Duodenal mucosa (tissue), 2 donors: Measurements from ENCODE around the gene SPTBN2.
"Not testable (repeated sequence)": the region's sequence is repeated elsewhere in the genome, so short reads cannot be mapped to it uniquely, and the experiment has no call there.

Source experiments
- H3K27ac ChIP-seq: one replicate; pipeline ENCODE4 v1.7.0; 2013; ENCODE audit warnings: low read depth, low read length
- H3K27me3 ChIP-seq, 2 donors: one replicate each; pipeline ENCODE4 v1.7.0; 2013; ENCODE audit warnings: low read length in 2 of 2, control low read depth in 1 of 2; ENCODE audit not compliant: insufficient read depth in 2 of 2, control insufficient read depth in 1 of 2
- H3K36me3 ChIP-seq, 2 donors: one replicate each; pipeline ENCODE4 v1.7.0; 2013; ENCODE audit warnings: low read length in 2 of 2, control low read depth in 1 of 2; ENCODE audit not compliant: insufficient read depth in 2 of 2, control insufficient read depth in 1 of 2
- H3K4me1 ChIP-seq, 2 donors: one replicate each; pipeline ENCODE4 v1.7.0; 2013; ENCODE audit warnings: low read length in 2 of 2, control low read depth in 1 of 2; ENCODE audit not compliant: insufficient read depth in 2 of 2, control insufficient read depth in 1 of 2
- H3K4me3 ChIP-seq, 2 donors: one replicate each; pipeline ENCODE4 v1.7.0; 2013; ENCODE audit warnings: low read length in 2 of 2, low read depth in 1 of 2
- H3K9ac ChIP-seq, 2 donors: one replicate each; pipeline ENCODE4 v1.7.0; 2013; ENCODE audit warnings: low read length in 2 of 2, low read depth in 1 of 2
- H3K9me3 ChIP-seq, 2 donors: one replicate each; pipeline ENCODE4 v1.7.0; 2013; ENCODE audit warnings: low read length in 2 of 2, control low read depth in 1 of 2; ENCODE audit not compliant: control insufficient read depth in 1 of 2

The SPTBN2 gene

DNA sequence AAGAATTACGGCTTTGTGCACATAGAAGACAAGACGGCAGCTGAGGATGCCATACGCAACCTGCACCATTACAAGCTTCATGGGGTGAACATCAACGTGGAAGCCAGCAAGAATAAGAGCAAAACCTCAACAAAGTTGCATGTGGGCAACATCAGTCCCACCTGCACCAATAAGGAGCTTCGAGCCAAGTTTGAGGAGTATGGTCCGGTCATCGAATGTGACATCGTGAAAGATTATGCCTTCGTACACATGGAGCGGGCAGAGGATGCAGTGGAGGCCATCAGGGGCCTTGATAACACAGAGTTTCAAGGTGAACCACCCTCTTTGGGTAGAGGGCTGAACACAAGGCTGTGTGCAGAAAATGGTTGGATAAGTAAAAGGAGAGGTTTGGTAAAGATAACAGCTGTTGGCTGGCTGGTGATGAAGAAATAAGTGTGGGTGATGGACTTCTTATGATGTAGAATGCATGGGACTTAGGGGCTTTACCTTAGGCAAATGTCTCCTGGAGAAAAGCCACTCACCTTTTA, 89.1 kb downstream of the SPTBN2 start:
- Histone ChIP-seq H3K4me1 (peaks cover 61 to 64% of the 10 kb centered on the region in 2 donors), H3K36me3 (peaks cover 14 to 48% of the 10 kb centered on the region in 2 donors), H3K4me3 (peak overlapping the region; percentile 95 to 99), H3K9ac (peak overlapping the region in 1 of 2 donors; percentile 94)
- H3K27me3 ChIP-seq, H3K27ac ChIP-seq, H3K9me3 ChIP-seq: not testable (repeated sequence)

DNA sequence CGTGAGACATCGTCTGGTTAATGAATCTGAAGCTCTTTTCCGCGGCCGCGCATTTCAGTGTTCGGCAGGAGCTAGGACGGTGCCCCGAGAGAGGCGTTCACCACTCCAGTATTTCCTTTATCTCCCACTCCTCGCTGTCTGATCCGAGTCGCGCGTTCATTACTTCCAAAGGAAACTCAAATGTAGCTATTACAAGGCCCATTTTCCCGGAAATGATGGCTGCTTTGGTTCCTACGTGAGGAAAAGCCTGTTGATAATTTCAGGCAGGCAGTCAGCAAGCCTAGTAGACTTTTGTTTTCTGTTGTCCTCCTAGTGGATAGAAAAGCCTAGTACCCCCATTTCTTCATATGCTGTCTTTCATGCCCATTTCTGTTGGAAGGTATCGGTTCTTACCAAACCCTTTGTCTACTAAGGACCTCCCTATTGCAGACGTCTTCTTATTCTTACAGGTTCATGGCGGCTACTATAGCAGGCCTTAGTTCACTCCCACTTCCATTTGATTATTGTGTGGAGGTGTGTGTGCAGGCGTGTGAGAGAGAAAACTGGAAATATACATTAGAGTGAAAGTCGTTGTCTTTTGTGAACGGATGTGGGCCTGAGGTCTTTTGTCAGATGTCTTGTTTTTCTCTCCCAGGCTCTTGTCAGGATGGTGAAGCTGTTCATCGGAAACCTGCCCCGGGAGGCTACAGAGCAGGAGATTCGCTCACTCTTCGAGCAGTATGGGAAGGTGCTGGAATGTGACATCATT, 89.8 kb downstream of the SPTBN2 start:
- Histone ChIP-seq H3K4me1 (peaks cover 55 to 57% of the 10 kb centered on the region in 2 donors), H3K9me3 (no peaks in the 10 kb centered on the region), H3K9ac (peak overlapping the region; percentile 94 to 95), H3K27ac (peak overlapping the region; percentile 94), H3K36me3 (peaks cover 11 to 48% of the 10 kb centered on the region in 2 donors), H3K4me3 (peak overlapping the region; percentile 95 to 99), H3K27me3 (no peaks in the 10 kb centered on the region)

DNA sequence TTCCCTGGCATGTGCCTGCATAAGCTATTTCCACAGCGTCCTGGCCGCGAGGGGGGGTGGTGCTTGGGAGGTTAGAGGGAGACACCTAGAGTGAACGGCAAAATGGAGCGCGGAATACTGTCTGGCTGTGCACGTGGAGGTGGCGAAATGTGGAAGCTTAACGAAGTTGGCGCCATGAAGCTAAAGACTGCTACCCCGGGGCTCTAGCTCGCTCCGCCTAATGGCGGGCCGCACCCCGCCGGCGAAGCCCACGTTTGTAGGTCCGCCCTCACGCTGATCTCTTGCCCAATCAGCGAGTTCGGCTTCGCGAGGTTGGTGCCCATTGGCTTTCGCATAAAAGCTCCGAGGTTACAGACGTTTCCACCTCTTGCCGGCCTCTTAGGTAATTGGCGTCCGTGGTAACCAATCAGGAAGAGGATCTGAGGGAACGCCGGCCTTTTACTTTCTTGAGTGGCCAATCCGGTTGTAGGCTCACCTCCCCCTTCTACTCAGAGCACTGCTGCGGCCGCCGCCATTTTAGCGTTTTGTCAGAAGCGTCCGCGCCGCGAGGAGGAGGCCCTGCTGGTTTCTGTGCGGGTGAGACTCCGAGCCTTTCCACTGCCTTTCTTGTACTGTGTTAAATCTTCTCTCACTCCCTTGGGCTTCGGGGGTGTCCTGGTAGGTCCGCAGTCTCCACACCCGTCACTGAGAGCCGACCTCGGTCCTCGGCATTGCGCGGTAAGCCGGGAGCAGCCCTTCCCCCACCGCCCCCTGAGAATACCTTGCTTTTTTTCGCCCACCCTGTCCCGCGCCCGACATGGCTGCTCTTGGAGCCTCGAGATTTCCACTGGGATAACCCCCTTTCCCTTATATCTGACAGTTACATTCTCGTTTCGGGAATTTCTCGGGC, 90.6 kb downstream of the SPTBN2 start, which contains the start of gene RBM4:
RBM4 (plus strand) TSS at position 527 of the 889 bp plus-strand sequence. CDS start 1,009 bp downstream, outside the sequence.
- peaks cover 3 to 42% of the 10 kb centered on the region in 2 donors for H3K36me3 ChIP-seq

DNA sequence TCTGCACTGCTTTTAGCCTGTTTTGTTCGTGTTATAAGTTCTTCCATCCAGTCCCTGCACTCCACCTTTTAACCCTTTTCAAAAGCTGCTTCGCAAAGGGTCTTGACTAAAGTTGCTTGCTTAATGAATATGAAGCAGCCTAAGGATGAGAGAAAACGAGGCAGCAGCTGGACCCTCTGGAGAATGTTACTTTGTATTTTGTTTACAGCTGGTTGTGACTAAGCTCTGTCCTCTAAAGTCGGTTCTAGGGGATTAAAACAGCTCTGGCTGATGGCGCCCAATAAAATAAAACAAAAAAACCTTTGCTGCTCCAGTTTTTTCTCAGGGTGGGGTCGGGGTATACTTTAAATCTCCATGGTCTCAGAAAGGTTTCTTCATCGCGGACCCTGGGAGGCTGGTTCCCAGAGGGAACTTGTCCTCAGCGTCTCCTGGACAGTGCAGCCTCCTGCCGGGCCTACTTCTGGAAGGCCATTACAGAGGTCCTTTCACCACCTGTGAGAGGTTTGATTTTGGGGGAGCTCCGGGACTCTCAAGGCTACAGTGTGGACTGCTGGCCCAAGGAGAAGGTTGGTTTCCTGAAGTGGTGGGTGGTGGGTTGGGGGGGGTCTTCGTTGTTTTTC, 91.3 kb downstream of the SPTBN2 start:
- Histone ChIP-seq H3K27ac (peak overlapping the region; percentile 64), H3K27me3 (no peaks in the 10 kb centered on the region), H3K4me1 (peaks cover 41 to 44% of the 10 kb centered on the region in 2 donors), H3K9ac (peak overlapping the region; percentile 55), H3K36me3 (peaks cover 0 to 37% of the 10 kb centered on the region in 2 donors), H3K9me3 (no peaks in the 10 kb centered on the region), H3K4me3 (peak overlapping the region; percentile 66 to 75)

More for the DNA sequence above, 90.6 kb downstream of the SPTBN2 start, which contains the start of gene RBM4:
- H3K9me3 ChIP-seq = no peaks in the 10 kb centered on the region
- peak within 1 kb of the TSS; percentile 95 to 99 for H3K4me3 ChIP-seq
- peaks cover 47 to 49% of the 10 kb centered on the region in 2 donors for H3K4me1 ChIP-seq
- no peaks in the 10 kb centered on the region for H3K27me3 ChIP-seq
- H3K9ac ChIP-seq = peak within 1 kb of the TSS; percentile 94 to 95
- H3K27ac ChIP-seq = peak within 1 kb of the TSS; percentile 94

DNA sequence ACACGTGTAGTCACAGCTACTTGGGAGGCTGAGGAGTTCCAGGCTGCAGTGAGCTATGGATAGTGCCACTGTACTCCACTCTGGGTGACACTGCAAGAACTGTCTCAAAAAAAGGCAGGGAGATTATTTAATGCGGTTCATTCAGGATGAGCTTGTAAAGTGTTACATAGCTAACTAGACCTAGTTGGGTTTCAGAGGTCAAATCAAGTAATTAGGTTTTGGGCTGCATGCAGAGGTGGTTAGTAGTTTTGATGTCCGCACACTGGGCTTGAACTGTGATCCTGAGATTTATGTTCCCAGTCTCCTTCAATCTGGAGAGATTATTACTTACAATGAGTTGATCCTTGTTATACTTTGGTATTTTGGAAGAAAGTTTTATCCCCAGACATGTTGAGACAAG, 92.6 kb downstream of the SPTBN2 start:
- Histone ChIP-seq H3K4me1 (peaks cover 28 to 31% of the 10 kb centered on the region in 2 donors), H3K36me3 (peaks cover 0 to 28% of the 10 kb centered on the region in 2 donors), H3K27ac (no peak overlapping the region)

More for the DNA sequence above, 92.6 kb downstream of the SPTBN2 start:
- Histone ChIP-seq H3K27me3 (no peaks in the 10 kb centered on the region), H3K9me3 (no peaks in the 10 kb centered on the region), H3K4me3 (no peak overlapping the region), H3K9ac (no peak overlapping the region)
